GM12801 (cell line): ENCODE measurements around the gene C20orf96.

Experiments used
- TF ChIP-seq, protein P1 (sequence below): IDR thresholded peaks from one replicate; pipeline ENCODE4 v1.5.1; 2011; ENCODE audit warnings: control low read depth; ENCODE audit not compliant: insufficient read length; ENCODE audit errors: extremely low read depth

The C20orf96 gene

DNA sequence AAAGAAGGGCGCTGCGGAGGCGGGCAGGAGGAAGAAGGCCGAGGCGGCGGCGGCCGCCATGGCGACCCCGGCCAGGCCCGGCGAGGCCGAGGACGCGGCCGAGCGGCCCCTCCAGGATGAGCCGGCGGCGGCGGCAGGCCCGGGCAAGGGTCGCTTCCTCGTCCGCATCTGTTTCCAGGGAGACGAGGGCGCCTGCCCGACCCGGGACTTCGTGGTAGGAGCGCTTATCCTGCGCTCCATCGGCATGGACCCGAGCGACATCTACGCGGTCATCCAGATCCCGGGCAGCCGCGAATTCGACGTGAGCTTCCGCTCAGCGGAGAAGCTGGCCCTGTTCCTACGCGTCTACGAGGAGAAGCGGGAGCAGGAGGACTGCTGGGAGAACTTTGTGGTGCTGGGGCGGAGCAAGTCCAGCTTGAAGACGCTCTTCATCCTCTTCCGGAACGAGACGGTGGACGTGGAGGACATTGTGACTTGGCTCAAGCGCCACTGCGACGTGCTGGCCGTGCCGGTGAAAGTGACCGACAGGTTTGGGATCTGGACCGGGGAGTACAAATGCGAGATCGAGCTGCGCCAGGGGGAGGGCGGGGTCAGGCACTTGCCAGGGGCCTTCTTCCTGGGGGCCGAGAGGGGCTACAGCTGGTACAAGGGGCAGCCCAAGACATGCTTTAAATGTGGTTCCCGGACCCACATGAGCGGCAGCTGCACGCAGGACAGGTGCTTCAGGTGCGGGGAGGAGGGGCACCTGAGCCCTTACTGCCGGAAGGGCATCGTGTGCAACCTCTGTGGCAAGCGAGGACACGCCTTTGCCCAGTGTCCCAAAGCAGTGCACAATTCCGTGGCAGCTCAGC, 7.6 kb upstream of the C20orf96 start:
- TF ChIP-seq, protein P1, sequence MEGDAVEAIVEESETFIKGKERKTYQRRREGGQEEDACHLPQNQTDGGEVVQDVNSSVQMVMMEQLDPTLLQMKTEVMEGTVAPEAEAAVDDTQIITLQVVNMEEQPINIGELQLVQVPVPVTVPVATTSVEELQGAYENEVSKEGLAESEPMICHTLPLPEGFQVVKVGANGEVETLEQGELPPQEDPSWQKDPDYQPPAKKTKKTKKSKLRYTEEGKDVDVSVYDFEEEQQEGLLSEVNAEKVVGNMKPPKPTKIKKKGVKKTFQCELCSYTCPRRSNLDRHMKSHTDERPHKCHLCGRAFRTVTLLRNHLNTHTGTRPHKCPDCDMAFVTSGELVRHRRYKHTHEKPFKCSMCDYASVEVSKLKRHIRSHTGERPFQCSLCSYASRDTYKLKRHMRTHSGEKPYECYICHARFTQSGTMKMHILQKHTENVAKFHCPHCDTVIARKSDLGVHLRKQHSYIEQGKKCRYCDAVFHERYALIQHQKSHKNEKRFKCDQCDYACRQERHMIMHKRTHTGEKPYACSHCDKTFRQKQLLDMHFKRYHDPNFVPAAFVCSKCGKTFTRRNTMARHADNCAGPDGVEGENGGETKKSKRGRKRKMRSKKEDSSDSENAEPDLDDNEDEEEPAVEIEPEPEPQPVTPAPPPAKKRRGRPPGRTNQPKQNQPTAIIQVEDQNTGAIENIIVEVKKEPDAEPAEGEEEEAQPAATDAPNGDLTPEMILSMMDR: no peak

DNA sequence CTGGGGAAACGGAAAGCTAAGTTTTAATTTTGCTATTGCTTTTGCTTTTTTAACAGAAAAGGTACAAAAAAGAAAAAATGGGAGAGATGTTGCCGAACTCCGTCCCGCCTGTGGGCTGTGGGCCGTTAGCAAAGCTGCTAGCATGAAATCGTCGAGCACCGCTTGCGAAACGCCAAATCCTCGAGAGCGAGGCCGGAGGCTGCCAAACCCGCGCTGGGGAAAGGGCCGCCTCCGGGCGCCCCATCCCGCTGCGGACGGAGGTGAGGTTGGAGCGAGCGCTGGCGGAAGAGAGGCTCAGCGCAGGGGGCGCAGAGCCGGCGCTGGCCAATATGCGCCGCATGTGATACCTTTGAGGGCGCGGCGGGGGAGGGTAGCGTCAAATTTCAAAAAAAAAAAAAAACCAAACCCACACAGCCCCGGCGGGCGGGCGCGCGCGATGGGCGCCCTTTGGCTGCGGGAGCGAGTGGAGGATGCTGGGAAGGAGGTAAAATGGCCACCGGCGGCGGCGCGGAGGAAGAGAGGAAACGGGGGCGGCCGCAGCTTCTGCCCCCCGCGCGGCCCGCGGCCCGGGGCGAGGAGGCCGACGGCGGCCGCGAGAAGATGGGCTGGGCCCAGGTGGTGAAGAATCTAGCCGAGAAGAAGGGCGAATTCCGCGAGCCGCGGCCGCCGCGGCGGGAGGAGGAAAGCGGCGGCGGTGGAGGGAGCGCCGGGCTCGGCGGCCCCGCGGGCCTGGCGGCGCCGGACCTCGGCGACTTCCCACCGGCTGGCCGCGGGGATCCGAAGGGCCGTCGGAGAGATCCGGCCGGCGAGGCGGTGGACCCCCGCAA, 6.8 kb upstream of the C20orf96 start, which contains the start of gene ZCCHC3:
ZCCHC3 (plus strand) TSS at position 473 of the 827 bp plus-strand sequence; CDS start at position 490, 17 bp downstream.
- TF ChIP-seq, protein P1: no peak

DNA sequence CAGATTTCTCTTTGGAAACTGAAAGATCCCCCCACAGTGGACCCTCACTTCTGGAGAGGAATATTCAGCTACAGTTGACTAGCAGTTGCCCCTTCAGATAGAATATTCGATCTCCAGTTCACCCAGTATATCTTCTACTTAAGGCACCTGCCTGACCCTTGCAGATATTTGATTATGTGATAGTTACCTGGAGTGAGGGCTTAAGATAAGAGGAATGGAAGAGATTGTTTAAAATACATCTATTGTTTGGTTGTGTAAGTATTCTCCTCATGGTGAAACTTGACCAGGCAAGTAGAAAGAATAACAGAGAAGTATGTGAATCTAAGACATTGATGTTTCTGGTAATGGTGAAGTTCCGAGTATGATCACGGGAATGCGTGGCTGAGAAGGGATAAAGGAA, 5.3 kb upstream of the C20orf96 start:
- TF ChIP-seq, protein P1: no peak

DNA sequence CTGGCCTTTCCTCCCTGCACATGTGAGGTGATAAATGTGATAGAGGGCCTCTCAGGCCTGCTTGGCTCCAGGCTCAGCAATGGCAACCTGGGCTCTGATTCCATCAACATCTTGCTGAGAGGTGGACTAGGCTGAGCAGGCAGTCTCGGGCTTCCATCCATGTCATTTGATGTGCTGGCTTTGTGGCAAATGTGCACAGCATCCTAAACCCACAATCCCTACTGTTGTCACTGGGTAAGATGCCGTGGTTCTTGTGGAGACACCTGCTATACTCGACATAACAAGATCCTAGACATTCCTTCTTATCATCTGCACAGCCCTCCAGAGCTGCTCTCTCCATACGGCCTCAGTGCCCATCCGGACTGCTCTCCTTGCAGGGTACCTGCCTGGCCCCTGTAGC, 4.1 kb upstream of the C20orf96 start:
- TF ChIP-seq, protein P1: no peak

DNA sequence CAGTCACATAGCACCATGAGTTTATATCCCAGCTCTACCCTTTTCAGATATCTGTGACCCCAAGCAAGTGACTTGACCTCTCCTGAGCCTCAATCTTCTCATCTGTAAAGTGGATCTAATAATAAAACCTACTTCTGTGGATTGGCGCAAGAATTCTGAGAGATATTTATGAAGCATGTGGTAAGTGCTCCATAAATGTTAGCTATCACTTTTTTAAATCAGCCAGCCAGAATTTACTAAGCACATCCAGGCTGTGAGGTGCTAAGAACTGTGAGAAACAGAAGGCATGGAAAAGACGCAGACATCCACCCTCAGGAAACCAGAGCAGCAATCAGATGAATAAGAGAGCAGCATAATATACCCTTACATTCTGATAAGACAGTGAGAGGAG, 862 bp downstream of the C20orf96 start:
- TF ChIP-seq, protein P1: no peak

DNA sequence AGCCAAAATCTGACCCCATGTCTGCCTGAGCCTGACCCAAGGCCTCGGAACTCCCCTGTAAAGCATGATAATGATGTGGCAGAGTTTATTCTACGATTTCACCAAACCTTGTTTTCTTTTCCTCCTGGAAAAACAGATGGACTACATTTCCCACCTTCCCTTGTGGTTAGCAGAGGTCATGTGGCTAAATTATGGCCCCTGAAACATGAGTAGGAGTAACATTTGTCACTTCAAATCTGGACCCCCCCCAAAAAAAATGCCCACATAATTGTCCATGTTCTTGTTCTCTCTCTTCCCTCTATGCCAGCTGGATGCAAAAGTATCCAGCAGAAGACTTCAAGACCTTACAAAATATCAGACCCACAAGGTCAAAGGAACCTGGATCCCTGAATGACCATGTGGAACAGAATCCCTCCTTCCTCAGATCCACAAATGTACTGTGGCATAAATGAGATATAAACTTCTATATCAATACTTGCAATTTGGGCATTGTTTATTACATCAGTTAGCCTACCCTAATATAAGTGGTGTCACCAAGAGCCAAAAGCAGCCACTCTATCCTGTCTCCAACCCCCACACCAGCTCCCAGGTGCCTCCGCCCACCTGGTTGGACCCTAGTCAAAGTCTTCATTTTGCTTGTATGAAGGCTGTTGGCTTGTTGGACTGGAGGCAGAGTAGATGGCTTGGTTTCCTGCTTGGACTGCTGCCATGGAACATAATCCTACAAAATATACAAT, 1.4 kb downstream of the C20orf96 start:
- TF ChIP-seq, protein P1: no peak

DNA sequence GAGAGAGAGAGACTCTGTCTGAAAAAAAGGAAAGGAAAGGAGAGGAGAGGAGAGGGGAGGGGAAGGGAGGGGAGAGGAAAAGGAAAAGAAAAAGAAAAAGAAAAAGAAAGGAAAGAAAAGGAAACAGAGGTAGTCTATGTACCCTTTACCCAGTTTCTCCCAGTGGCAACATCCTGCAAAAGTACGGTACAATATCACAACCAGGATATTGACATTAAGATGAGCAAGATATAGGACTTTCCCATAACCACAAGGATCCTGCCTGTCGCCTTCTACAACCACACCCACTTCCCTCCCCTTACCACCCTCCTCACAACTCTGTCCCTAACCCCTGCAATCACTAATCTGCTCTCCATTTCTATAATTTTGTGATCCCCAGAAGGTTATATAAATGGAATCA, 4.0 kb downstream of the C20orf96 start:
- TF ChIP-seq, protein P1: no peak
